Liver (tissue), 9 donors: Measurements from ENCODE around the gene VWA2. TPM values are rescaled to one million over a fixed set of nuclear protein-coding genes. Genes with fewer than 3 reads are reported as not detected.

Source experiments
- DNase-seq: peaks from one replicate; pipeline ENCODE4 v3.0.0-alpha.2; 2017; ENCODE audit warnings: low spot score
- H3K27ac ChIP-seq, 2 donors: one replicate each; pipeline ENCODE4 v1.7.0; 2013; ENCODE audit warnings: inconsistent platforms in 2 of 2, low read length in 2 of 2, control low read depth in 1 of 2, low read depth in 1 of 2, mild to moderate bottlenecking in 1 of 2
- H3K27me3 ChIP-seq, 4 donors: one replicate each; pipeline versions ENCODE4 v1.6.1 to v1.7.0; 2013; ENCODE audit warnings: low read length in 3 of 4, inconsistent platforms in 1 of 4, mild to moderate bottlenecking in 1 of 4, moderate library complexity in 1 of 4; ENCODE audit not compliant: control insufficient read depth in 4 of 4, insufficient read depth in 4 of 4
- H3K36me3 ChIP-seq, 4 donors: one replicate each; pipeline versions ENCODE4 v1.6.1 to v1.7.0; 2013; ENCODE audit warnings: low read length in 3 of 4, mild to moderate bottlenecking in 3 of 4, low read depth in 1 of 4, moderate library complexity in 1 of 4; ENCODE audit not compliant: control insufficient read depth in 4 of 4, insufficient read depth in 3 of 4
- H3K4me1 ChIP-seq, 4 donors: one replicate each; pipeline versions ENCODE4 v1.6.1 to v1.7.0; 2013; ENCODE audit warnings: low read length in 3 of 4, mild to moderate bottlenecking in 3 of 4, moderate library complexity in 1 of 4; ENCODE audit not compliant: control insufficient read depth in 4 of 4, insufficient read depth in 4 of 4
- H3K4me3 ChIP-seq, 3 donors: one replicate each; pipeline versions ENCODE4 v1.6.1 to v1.7.0; 2013; ENCODE audit warnings: low read length in 3 of 3, control low read depth in 1 of 3, low read depth in 1 of 3, mild to moderate bottlenecking in 1 of 3
- H3K9ac ChIP-seq, 2 donors: one replicate each; pipeline ENCODE4 v1.7.0; 2013; ENCODE audit warnings: low read length in 2 of 2, mild to moderate bottlenecking in 2 of 2, moderate library complexity in 2 of 2, control low read depth in 1 of 2, low read depth in 1 of 2
- H3K9me3 ChIP-seq, 4 donors: one replicate each; pipeline versions ENCODE4 v1.6.1 to v1.7.0; 2013; ENCODE audit warnings: low read length in 3 of 4; ENCODE audit not compliant: control insufficient read depth in 4 of 4
- FOXA1 ChIP-seq: IDR thresholded peaks from 2 replicates; pipeline ENCODE4 v1.6.1; 2016; ENCODE audit warnings: antibody characterized with exemption
- FOXA2 ChIP-seq: IDR thresholded peaks from 2 replicates; pipeline ENCODE4 v1.6.1; 2016; ENCODE audit warnings: antibody characterized with exemption
- GABPA ChIP-seq, 2 donors: IDR thresholded peaks in 1 of 2; conservative IDR thresholded peaks in 1 of 2; 2 replicates each; pipeline ENCODE4 v1.6.1; 2016; ENCODE audit warnings: antibody characterized with exemption in 2 of 2, mild to moderate bottlenecking in 1 of 2, moderate library complexity in 1 of 2
- HNF4A ChIP-seq, 2 donors: conservative IDR thresholded peaks; 2 replicates each; pipeline ENCODE4 v1.6.1; 2016; ENCODE audit warnings: antibody characterized with exemption in 2 of 2, mild to moderate bottlenecking in 2 of 2
- HNF4G ChIP-seq: IDR thresholded peaks from 2 replicates; pipeline ENCODE4 v1.6.1; 2016; ENCODE audit warnings: antibody characterized with exemption
- JUND ChIP-seq, 2 donors: IDR thresholded peaks; 2 replicates each; pipeline ENCODE4 v1.6.1; 2016; ENCODE audit warnings: antibody characterized with exemption in 2 of 2
- NR2F2 ChIP-seq: IDR thresholded peaks from 2 replicates; pipeline ENCODE4 v1.6.1; 2016; ENCODE audit warnings: antibody characterized with exemption
- RXRA ChIP-seq, 2 donors: IDR thresholded peaks; 2 replicates each; pipeline ENCODE4 v1.6.1; 2017 to 2018; ENCODE audit warnings: antibody characterized with exemption in 2 of 2, mild to moderate bottlenecking in 1 of 2
- SP1 ChIP-seq: IDR thresholded peaks from 2 replicates; pipeline ENCODE4 v1.6.1; 2018; ENCODE audit warnings: antibody characterized with exemption, mild to moderate bottlenecking
- TAF1 ChIP-seq: conservative IDR thresholded peaks from 2 replicates; pipeline ENCODE4 v1.6.1; 2016; ENCODE audit warnings: antibody characterized with exemption, mild to moderate bottlenecking
- YY1 ChIP-seq: IDR thresholded peaks from 2 replicates; pipeline ENCODE4 v1.6.1; 2016; ENCODE audit warnings: antibody characterized with exemption, mild to moderate bottlenecking
- WGBS: extraction: QIAGEN DNeasy Blood & Tissue Kit; methylation state at CpG from one replicate; pipeline ENCODE4 v1.1.7; 2013; 5-methylcytosine and 5-hydroxymethylcytosine counted together
- polyA plus RNA-seq, 2 donors: library from polyadenylated mRNA; stranded (reverse) in 1 of 2; unstranded in 1 of 2; fragments of 200-250 nt in 1 of 2; fragments of >200 nt in 1 of 2; fragmentation: Nextera tagmentation in 1 of 2; extraction: Ambion mirVana in 1 of 2; gene quantifications; one replicate each; pipeline versions ENCODE4 v1.2.1 to v1.2.3, GENCODE V29; 2013 to 2015
- total RNA-seq, 2 donors: library from RNA; depleted of rRNA; stranded (reverse); fragments of >200 nt; gene quantifications; one replicate each; pipeline ENCODE4 v1.2.3, GENCODE V29; 2014
- TF ChIP-seq, protein P1 (sequence below): IDR thresholded peaks from 2 replicates; pipeline ENCODE4 v1.6.1; 2016; ENCODE audit warnings: antibody characterized with exemption, mild to moderate bottlenecking
- TF ChIP-seq, protein P2 (sequence below): fragments of 150-350 bp; IDR thresholded peaks from 2 replicates; pipeline ENCODE4 v1.5.1; 2017; ENCODE audit warnings: improper control_type of control experiment, low read depth, low read length; ENCODE audit not compliant: missing input control
- TF ChIP-seq, protein P3 (sequence below): IDR thresholded peaks from 2 replicates; pipeline ENCODE4 v1.6.1; 2016; ENCODE audit warnings: antibody characterized with exemption
- TF ChIP-seq, protein P4 (sequence below): IDR thresholded peaks from 2 replicates; pipeline ENCODE4 v1.6.1; 2016; ENCODE audit warnings: antibody characterized with exemption
- TF ChIP-seq, protein P5 (sequence below): IDR thresholded peaks from 2 replicates; pipeline ENCODE4 v1.6.1; 2016; ENCODE audit warnings: antibody characterized with exemption
- donor health status: healthy.
- donor health status: healthy.
- donor health status: healthy.
- donor health status: healthy.
- donor health status: healthy.

The VWA2 gene
- total and polyA plus RNA-seq, 4 donors: 0.05 to 0.25 TPM; not detected in 2

DNA sequence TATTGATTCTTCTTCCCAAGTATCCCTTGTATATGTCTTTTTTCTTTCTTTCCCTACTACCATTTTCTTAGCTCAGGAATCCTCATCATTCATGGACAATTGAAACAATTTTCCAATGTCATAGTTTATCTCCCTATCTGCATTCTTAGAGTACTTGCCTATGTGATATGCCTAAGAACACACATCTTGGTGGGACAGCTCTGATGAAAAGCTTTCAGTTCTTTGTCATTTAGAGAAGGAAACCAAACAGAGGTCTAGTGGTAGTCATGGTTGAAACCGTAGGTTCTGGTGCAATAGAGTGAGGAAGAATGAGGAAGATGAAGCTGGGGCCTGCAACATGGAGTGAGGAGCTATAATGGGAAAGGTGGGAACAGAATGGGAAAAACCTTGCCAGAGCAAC lies 31.7 kb upstream of the VWA2 start (continued):
- TF ChIP-seq, protein P1, sequence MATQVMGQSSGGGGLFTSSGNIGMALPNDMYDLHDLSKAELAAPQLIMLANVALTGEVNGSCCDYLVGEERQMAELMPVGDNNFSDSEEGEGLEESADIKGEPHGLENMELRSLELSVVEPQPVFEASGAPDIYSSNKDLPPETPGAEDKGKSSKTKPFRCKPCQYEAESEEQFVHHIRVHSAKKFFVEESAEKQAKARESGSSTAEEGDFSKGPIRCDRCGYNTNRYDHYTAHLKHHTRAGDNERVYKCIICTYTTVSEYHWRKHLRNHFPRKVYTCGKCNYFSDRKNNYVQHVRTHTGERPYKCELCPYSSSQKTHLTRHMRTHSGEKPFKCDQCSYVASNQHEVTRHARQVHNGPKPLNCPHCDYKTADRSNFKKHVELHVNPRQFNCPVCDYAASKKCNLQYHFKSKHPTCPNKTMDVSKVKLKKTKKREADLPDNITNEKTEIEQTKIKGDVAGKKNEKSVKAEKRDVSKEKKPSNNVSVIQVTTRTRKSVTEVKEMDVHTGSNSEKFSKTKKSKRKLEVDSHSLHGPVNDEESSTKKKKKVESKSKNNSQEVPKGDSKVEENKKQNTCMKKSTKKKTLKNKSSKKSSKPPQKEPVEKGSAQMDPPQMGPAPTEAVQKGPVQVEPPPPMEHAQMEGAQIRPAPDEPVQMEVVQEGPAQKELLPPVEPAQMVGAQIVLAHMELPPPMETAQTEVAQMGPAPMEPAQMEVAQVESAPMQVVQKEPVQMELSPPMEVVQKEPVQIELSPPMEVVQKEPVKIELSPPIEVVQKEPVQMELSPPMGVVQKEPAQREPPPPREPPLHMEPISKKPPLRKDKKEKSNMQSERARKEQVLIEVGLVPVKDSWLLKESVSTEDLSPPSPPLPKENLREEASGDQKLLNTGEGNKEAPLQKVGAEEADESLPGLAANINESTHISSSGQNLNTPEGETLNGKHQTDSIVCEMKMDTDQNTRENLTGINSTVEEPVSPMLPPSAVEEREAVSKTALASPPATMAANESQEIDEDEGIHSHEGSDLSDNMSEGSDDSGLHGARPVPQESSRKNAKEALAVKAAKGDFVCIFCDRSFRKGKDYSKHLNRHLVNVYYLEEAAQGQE: no peak
- TF ChIP-seq JUND (IDR thresholded peaks at IDR 0.05) (no peak), HNF4A (conservative IDR thresholded peaks at IDR 0.05) (no peak), SP1 (no peak), GABPA (IDR thresholded peaks at IDR 0.05 in 1 of 2, conservative IDR thresholded peaks at IDR 0.05 in 1 of 2) (no peak), RXRA (IDR thresholded peaks at IDR 0.05) (no peak)

DNA sequence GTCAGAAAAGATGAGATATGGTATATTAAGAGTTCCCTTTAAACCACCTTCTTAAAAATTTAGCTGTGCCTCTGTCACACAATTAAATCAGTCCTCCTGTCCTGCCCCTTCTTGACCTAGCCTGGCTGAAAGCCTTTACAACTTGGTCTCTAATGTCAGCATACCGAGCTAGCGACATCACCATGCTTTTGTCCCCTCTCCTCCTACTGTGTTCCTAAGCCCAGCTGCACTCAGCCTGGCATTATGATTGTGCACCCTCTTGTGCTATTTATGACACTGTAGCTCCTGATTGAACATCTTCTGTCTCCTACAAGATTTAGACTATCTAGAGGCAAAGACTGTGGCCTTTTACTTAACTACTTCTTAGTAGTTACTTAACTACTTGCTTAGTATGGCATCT lies 30.7 kb upstream of the VWA2 start:
- Histone ChIP-seq H3K4me3 (no peak overlapping the region), H3K4me1 (no peaks in the 10 kb centered on the region), H3K36me3 (no peaks in the 10 kb centered on the region), H3K27ac (no peak overlapping the region), H3K9ac (no peak overlapping the region), H3K27me3 (no peaks in the 10 kb centered on the region), H3K9me3 (no peaks in the 10 kb centered on the region)
- WGBS: 92% methylated on average over 2 of the region's 2 CpGs
- no peak for DNase-seq
- no peak for TF ChIP-seq GABPA (IDR thresholded peaks at IDR 0.05 in 1 of 2, conservative IDR thresholded peaks at IDR 0.05 in 1 of 2)
- TF ChIP-seq, protein P2, sequence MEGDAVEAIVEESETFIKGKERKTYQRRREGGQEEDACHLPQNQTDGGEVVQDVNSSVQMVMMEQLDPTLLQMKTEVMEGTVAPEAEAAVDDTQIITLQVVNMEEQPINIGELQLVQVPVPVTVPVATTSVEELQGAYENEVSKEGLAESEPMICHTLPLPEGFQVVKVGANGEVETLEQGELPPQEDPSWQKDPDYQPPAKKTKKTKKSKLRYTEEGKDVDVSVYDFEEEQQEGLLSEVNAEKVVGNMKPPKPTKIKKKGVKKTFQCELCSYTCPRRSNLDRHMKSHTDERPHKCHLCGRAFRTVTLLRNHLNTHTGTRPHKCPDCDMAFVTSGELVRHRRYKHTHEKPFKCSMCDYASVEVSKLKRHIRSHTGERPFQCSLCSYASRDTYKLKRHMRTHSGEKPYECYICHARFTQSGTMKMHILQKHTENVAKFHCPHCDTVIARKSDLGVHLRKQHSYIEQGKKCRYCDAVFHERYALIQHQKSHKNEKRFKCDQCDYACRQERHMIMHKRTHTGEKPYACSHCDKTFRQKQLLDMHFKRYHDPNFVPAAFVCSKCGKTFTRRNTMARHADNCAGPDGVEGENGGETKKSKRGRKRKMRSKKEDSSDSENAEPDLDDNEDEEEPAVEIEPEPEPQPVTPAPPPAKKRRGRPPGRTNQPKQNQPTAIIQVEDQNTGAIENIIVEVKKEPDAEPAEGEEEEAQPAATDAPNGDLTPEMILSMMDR: no peak
- TF ChIP-seq JUND (IDR thresholded peaks at IDR 0.05): no peak
- TF ChIP-seq, protein P3, sequence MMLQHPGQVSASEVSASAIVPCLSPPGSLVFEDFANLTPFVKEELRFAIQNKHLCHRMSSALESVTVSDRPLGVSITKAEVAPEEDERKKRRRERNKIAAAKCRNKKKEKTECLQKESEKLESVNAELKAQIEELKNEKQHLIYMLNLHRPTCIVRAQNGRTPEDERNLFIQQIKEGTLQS: no peak
- TF ChIP-seq TAF1: no peak

DNA sequence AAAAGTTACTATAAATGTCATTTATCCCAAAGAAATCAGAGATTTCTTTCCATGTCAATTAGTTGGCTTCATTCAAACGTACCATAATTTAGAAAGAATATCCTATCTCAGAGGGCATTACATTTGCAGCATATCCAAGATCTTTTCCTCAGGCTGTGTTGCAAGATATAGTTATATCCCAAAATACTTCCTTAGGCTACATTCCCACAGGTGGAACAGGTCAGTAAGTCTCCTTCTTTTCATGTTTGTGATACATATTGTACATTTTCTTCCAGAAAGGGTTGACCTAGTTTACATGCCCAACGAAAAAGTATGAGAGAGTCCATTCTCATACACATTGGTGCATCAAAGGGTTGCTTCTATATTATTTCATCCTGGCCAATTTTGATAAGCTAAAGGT lies 26.9 kb upstream of the VWA2 start:
- H3K27me3 ChIP-seq: no peaks in the 10 kb centered on the region
- no peak overlapping the region for H3K9ac ChIP-seq
- WGBS: 85% methylated on average over 2 of the region's 2 CpGs
- H3K4me1 ChIP-seq: peaks cover 0 to 1% (median 0%) of the 10 kb centered on the region in 4 donors
- no peaks in the 10 kb centered on the region for H3K36me3 ChIP-seq
- DNase-seq: no peak
- no peak overlapping the region for H3K4me3 ChIP-seq
- no peaks in the 10 kb centered on the region for H3K9me3 ChIP-seq
- H3K27ac ChIP-seq: no peak overlapping the region
- no peak for TF ChIP-seq FOXA2
- TF ChIP-seq NR2F2: no peak
- TF ChIP-seq GABPA (IDR thresholded peaks at IDR 0.05 in 1 of 2, conservative IDR thresholded peaks at IDR 0.05 in 1 of 2): no peak
- TF ChIP-seq, protein P1: no peak
- TF ChIP-seq, protein P2: no peak
- no peak for TF ChIP-seq FOXA1
- TF ChIP-seq YY1: no peak
- TF ChIP-seq HNF4G: no peak
- TF ChIP-seq, protein P4, sequence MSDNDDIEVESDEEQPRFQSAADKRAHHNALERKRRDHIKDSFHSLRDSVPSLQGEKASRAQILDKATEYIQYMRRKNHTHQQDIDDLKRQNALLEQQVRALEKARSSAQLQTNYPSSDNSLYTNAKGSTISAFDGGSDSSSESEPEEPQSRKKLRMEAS: no peak
- TF ChIP-seq TAF1: no peak
- no peak for TF ChIP-seq RXRA (IDR thresholded peaks at IDR 0.05)
- TF ChIP-seq, protein P5, sequence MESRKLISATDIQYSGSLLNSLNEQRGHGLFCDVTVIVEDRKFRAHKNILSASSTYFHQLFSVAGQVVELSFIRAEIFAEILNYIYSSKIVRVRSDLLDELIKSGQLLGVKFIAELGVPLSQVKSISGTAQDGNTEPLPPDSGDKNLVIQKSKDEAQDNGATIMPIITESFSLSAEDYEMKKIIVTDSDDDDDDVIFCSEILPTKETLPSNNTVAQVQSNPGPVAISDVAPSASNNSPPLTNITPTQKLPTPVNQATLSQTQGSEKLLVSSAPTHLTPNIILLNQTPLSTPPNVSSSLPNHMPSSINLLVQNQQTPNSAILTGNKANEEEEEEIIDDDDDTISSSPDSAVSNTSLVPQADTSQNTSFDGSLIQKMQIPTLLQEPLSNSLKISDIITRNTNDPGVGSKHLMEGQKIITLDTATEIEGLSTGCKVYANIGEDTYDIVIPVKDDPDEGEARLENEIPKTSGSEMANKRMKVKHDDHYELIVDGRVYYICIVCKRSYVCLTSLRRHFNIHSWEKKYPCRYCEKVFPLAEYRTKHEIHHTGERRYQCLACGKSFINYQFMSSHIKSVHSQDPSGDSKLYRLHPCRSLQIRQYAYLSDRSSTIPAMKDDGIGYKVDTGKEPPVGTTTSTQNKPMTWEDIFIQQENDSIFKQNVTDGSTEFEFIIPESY: no peak
- no peak for TF ChIP-seq JUND (IDR thresholded peaks at IDR 0.05)
